ENCODE results near the gene PTGFRN.

The PTGFRN gene

DNA sequence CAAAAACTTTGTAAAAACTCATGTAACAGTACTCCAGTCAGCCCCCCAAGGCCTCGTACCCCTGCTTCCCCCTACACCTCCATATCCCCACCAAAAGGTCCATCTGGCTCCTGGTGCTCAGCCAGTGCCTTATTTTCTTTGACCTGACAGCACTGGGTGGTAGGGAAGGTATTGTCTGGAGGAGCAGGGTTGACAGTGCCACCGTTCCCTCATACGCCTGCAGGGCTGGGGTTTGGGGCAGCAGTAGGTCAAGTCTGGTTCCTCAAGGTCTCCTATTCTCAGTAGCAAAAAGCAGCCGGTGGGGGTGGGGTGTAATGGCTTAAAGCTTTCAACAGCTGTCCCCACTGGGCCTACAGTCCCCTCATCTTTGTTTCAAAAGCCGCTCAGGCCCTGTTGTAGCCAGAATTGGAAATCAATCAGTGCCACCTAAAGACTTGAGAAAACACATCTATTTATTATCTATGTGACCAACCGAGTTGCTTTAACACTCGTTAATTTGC lies 125.1 kb downstream of the PTGFRN start:
- no peak for DNase-seq (ENCODE audit: low read depth)
- TF ChIP-seq, protein P1, sequence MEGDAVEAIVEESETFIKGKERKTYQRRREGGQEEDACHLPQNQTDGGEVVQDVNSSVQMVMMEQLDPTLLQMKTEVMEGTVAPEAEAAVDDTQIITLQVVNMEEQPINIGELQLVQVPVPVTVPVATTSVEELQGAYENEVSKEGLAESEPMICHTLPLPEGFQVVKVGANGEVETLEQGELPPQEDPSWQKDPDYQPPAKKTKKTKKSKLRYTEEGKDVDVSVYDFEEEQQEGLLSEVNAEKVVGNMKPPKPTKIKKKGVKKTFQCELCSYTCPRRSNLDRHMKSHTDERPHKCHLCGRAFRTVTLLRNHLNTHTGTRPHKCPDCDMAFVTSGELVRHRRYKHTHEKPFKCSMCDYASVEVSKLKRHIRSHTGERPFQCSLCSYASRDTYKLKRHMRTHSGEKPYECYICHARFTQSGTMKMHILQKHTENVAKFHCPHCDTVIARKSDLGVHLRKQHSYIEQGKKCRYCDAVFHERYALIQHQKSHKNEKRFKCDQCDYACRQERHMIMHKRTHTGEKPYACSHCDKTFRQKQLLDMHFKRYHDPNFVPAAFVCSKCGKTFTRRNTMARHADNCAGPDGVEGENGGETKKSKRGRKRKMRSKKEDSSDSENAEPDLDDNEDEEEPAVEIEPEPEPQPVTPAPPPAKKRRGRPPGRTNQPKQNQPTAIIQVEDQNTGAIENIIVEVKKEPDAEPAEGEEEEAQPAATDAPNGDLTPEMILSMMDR (conservative IDR thresholded peaks at IDR 0.05; ENCODE audit: low read length): no peak

GRCh38 chr1:117036018-117036461 lies 126.3 kb downstream of the PTGFRN start:
- no peak overlapping the region for H3K4me3 ChIP-seq (ENCODE audit: low read length)
- TF ChIP-seq, protein P1 (conservative IDR thresholded peaks at IDR 0.05; ENCODE audit: low read length): no peak
- DNase-seq (ENCODE audit: low read depth): no peak

More for the DNA sequence above, 125.1 kb downstream of the PTGFRN start:
- H3K4me3 ChIP-seq (ENCODE audit: low read length): no peak overlapping the region

GRCh38 chr1:117037802-117038201 lies 128.1 kb downstream of the PTGFRN start:
- TF ChIP-seq, protein P1 (conservative IDR thresholded peaks at IDR 0.05; ENCODE audit: low read length): no peak
- H3K4me3 ChIP-seq (ENCODE audit: low read length): no peak overlapping the region
- no peak for DNase-seq (ENCODE audit: low read depth)

DNA sequence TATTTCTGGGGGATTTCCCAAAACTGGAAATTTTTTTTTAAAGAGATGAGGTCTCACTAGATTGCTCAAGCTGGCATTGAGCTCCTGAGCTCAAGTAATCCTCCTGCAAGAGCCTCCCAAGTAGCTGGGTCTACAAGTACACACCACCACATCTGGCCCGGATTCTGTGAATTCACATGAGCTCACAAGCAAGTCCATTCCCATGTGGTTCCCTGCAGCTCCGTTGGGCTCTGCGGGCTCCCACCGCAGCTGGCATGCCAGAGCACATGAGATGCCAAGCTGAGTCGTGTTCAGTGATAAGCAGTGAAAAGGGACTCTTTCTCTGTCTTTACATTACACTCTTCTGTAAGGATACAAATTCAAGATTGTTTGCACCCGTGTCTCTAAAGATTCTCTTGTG lies 128.5 kb downstream of the PTGFRN start:
- DNase-seq (ENCODE audit: low read depth): no peak
- TF ChIP-seq, protein P1 (conservative IDR thresholded peaks at IDR 0.05; ENCODE audit: low read length): no peak
- no peak overlapping the region for H3K4me3 ChIP-seq (ENCODE audit: low read length)

All from AG10803 (cell line).